ENCODE data around the gene THYN1. TPM values are rescaled to one million over a fixed set of nuclear protein-coding genes. Genes with fewer than 3 reads are reported as not detected.

THYN1 gene
- polyA plus RNA-seq, 1 donor: 58.8 TPM

GRCh38 chr11:134226806-134227325 is 26.3 kb downstream of the THYN1 start:
- Histone ChIP-seq H3K27ac (ENCODE audit: low read length) (no peak overlapping the region), H3K27me3 (ENCODE audit: control insufficient read depth, insufficient read depth, low read length) (no peaks in the 10 kb centered on the region), H3K9me3 (ENCODE audit: control insufficient read depth, low read depth, low read length) (no peaks in the 10 kb centered on the region), H3K4me3 (ENCODE audit: low read length) (no peak overlapping the region), H3K36me3 (ENCODE audit: control insufficient read depth, insufficient read depth, low read length) (peaks cover 12% of the 10 kb centered on the region), H3K4me1 (ENCODE audit: control insufficient read depth, insufficient read depth, low read length) (no peaks in the 10 kb centered on the region)
- 87% methylated on average over 2 of the region's 5 CpGs for WGBS (ENCODE audit: insufficient coverage, low lambda C conversion rate)
- DNase-seq: no peak

GRCh38 chr11:134224710-134225664 is 28.2 kb downstream of the THYN1 start:
- H3K4me1 ChIP-seq (ENCODE audit: control insufficient read depth, insufficient read depth, low read length): no peaks in the 10 kb centered on the region
- peak overlapping the region; percentile 83 for H3K4me3 ChIP-seq (ENCODE audit: low read length)
- H3K36me3 ChIP-seq (ENCODE audit: control insufficient read depth, insufficient read depth, low read length): peaks cover 6% of the 10 kb centered on the region
- whole genome bisulfite sequencing (ENCODE audit: insufficient coverage, low lambda C conversion rate): no CpG with 5 or more reads among the region's 93 CpGs
- no peaks in the 10 kb centered on the region for H3K27me3 ChIP-seq (ENCODE audit: control insufficient read depth, insufficient read depth, low read length)
- peak; percentile 20 to 43 for DNase-seq
- no peaks in the 10 kb centered on the region for H3K9me3 ChIP-seq (ENCODE audit: control insufficient read depth, low read depth, low read length)
- H3K27ac ChIP-seq (ENCODE audit: low read length): peak overlapping the region; percentile 20

DNA sequence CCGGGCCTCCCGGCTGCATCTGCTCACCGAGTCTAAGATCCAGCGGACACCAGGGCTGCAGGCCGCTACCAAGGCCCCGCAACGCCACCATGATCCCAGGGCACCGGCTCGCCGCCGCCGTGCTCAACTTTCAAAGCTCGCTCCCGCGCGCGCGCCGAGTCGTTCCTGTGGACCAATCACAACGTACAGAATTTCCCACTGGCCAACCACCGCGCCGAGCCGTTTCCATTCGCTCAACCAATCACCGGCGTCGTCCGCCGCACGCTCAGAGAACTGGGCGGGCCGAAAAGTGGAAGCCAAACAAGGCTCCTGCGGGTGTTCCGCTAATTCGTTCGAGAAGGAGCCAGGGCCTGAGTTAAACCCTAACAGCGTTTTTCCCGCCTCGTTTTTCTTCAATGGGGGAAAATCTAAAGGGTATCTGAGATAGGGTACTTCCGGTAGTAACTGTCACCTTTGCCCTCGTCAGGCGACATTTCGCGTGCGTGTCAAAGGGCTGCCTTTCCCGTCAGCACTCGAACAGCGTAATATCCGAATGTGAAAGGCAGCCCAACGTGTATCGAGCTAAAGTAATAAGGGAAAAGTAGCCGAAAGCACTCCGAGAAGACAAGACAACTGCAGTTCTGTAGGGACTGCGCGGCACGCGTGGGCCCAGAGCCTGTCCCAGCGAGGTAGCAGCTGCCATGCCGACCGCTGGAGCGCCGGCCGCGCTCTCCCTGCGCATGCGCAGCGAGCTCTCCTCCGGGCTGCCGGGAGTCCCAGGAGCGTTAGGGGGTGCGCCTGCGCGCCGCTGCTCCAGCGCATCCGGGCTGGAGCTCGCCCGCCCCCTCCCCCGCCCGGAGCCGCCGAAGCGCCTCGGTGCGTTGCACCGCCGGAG is 29.1 kb downstream of the THYN1 start, which contains the start of the genes NCAPD3 and VPS26B:
Gene NCAPD3, minus strand, starts transcription at position 132 of the 874 bp plus-strand sequence. Its CDS starts 41 bp downstream, at position 91.
Gene VPS26B, plus strand, starts transcription at position 836 of the 874 bp plus-strand sequence. CDS start 452 bp downstream, outside the sequence.
- Histone ChIP-seq H3K4me3 (ENCODE audit: low read length) (peak within 1 kb of the TSS; percentile 83), H3K4me1 (ENCODE audit: control insufficient read depth, insufficient read depth, low read length) (no peaks in the 10 kb centered on the region), H3K36me3 (ENCODE audit: control insufficient read depth, insufficient read depth, low read length) (peaks cover 9% of the 10 kb centered on the region), H3K9me3 (ENCODE audit: control insufficient read depth, low read depth, low read length) (no peaks in the 10 kb centered on the region), H3K27ac (ENCODE audit: low read length) (peak within 1 kb of the TSS; percentile 89), H3K27me3 (ENCODE audit: control insufficient read depth, insufficient read depth, low read length) (no peaks in the 10 kb centered on the region)
- WGBS (ENCODE audit: insufficient coverage, low lambda C conversion rate): no CpG with 5 or more reads among the region's 89 CpGs
- peak; percentile 97 for DNase-seq

DNA sequence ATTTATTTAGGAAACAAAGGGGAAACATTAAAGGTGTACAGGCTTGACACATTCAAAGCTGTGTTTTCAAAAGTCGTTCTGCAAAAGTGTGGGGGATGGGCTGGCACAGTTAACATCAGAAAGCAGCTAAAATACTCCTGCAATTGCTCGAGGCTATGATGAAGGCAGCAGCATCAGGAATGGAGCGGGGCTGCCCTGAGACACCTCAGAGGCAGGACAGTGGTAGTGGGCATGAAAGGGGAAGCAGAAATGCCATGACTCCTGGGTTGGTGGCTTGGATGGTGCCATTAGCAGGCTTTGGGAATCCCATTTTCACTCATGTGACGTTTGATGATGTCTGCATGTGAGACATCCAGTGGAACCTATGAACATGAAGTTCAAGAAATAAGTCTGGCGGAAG is 30.0 kb downstream of the THYN1 start:
- Histone ChIP-seq H3K4me1 (ENCODE audit: control insufficient read depth, insufficient read depth, low read length) (no peaks in the 10 kb centered on the region), H3K27ac (ENCODE audit: low read length) (no peak overlapping the region), H3K36me3 (ENCODE audit: control insufficient read depth, insufficient read depth, low read length) (peaks cover 16% of the 10 kb centered on the region), H3K4me3 (ENCODE audit: low read length) (peak overlapping the region; percentile 61), H3K9me3 (ENCODE audit: control insufficient read depth, low read depth, low read length) (no peaks in the 10 kb centered on the region), H3K27me3 (ENCODE audit: control insufficient read depth, insufficient read depth, low read length) (no peaks in the 10 kb centered on the region)
- 0% methylated on average over 1 of the region's 5 CpGs for WGBS (ENCODE audit: insufficient coverage, low lambda C conversion rate)
- DNase-seq: peak in 1 of 2 donors; percentile 11

DNA sequence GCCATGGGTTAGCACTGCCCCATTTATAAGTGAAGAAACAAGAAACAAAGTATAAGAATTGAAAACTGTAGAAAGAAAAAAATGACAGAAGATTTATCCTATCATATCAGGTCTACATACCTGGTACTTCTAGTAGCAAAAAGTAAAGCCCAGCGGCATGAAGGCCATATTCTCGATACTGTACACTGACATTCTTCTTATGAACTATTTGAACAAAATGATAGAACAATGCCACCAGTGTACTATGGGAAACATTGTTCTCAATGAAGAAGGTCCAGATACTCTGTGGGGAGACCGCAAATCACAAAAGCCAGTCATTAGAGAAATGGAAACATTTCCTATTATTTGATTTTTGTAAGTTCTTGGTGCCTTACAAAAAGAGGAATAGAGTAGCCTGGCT is 36.3 kb downstream of the THYN1 start:
- no peak overlapping the region for H3K4me3 ChIP-seq (ENCODE audit: low read length)
- H3K27ac ChIP-seq (ENCODE audit: low read length): no peak overlapping the region
- no peak for DNase-seq
- no peaks in the 10 kb centered on the region for H3K4me1 ChIP-seq (ENCODE audit: control insufficient read depth, insufficient read depth, low read length)
- H3K36me3 ChIP-seq (ENCODE audit: control insufficient read depth, insufficient read depth, low read length): peaks cover 21% of the 10 kb centered on the region
- H3K27me3 ChIP-seq (ENCODE audit: control insufficient read depth, insufficient read depth, low read length): no peaks in the 10 kb centered on the region
- WGBS (ENCODE audit: insufficient coverage, low lambda C conversion rate): no CpG with 5 or more reads among the region's 3 CpGs
- H3K9me3 ChIP-seq (ENCODE audit: control insufficient read depth, low read depth, low read length): no peaks in the 10 kb centered on the region

DNA sequence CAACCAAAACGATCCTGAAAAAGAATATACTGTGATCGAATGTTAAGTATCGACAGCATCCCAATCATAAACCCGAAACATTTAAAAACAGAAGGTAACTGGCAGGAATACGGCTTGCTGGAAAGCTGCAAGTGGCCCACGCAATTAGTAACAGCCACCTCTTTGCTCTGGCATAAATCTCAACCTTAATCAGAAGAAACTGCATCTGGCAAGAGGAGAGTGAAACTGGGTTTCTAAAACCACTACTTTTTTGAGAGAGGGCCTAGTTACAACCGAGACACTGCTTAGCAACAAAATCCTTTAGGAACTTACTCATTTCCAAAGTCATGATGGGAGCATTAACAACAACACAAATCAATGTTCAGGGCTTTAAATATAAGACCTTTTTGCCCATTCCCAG is 37.3 kb downstream of the THYN1 start:
- WGBS (ENCODE audit: insufficient coverage, low lambda C conversion rate): 100% methylated on average over 1 of the region's 7 CpGs
- Histone ChIP-seq H3K27me3 (ENCODE audit: control insufficient read depth, insufficient read depth, low read length) (no peaks in the 10 kb centered on the region), H3K4me1 (ENCODE audit: control insufficient read depth, insufficient read depth, low read length) (no peaks in the 10 kb centered on the region), H3K36me3 (ENCODE audit: control insufficient read depth, insufficient read depth, low read length) (peaks cover 21% of the 10 kb centered on the region), H3K4me3 (ENCODE audit: low read length) (no peak overlapping the region), H3K27ac (ENCODE audit: low read length) (no peak overlapping the region), H3K9me3 (ENCODE audit: control insufficient read depth, low read depth, low read length) (no peaks in the 10 kb centered on the region)
- DNase-seq: no peak

DNA sequence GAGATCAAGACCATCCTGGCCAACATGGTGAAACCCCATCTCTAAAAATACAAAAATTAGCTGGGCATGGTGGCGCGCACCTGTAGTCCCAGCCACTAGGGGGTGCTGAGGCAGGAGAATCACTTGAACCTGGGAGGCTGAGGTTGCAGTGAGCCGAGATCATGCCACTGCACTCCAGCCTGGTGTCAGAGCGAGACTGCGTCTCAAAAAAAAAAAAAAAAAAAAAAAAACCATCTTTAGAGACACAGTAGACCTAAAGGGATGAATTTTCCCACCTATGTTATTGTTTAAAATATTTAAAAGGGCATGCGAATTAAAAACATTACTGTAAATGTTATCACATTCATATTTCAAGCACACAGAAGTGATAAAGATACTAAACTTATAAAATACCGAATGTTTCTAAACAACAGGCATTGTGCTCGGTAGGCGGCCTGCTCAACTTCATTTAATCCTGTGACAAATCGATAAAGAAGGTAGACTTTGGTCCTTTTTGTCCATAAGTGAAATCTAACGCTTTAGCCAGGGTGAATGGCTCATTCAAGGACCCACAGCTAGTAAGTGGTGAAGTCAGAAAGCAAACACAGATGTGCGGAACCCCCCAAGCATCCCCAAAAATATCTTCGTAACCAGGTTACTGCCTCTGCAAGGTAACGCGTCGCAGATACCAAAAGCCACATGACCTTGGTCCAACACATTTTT is 45.5 kb downstream of the THYN1 start:
- DNase-seq: no peak
- Histone ChIP-seq H3K4me3 (ENCODE audit: low read length) (no peak overlapping the region), H3K9me3 (ENCODE audit: control insufficient read depth, low read depth, low read length) (no peaks in the 10 kb centered on the region), H3K36me3 (ENCODE audit: control insufficient read depth, insufficient read depth, low read length) (peaks cover 47% of the 10 kb centered on the region), H3K27me3 (ENCODE audit: control insufficient read depth, insufficient read depth, low read length) (no peaks in the 10 kb centered on the region), H3K27ac (ENCODE audit: low read length) (no peak overlapping the region), H3K4me1 (ENCODE audit: control insufficient read depth, insufficient read depth, low read length) (no peaks in the 10 kb centered on the region)
- 100% methylated on average over 1 of the region's 16 CpGs for WGBS (ENCODE audit: insufficient coverage, low lambda C conversion rate)

- Histone ChIP-seq H3K4me1 (ENCODE audit: control insufficient read depth, insufficient read depth, low read length) (no peaks in the 10 kb centered on the region), H3K27me3 (ENCODE audit: control insufficient read depth, insufficient read depth, low read length) (no peaks in the 10 kb centered on the region), H3K36me3 (ENCODE audit: control insufficient read depth, insufficient read depth, low read length) (peaks cover 59% of the 10 kb centered on the region), H3K4me3 (ENCODE audit: low read length) (no peak overlapping the region), H3K9me3 (ENCODE audit: control insufficient read depth, low read depth, low read length) (no peaks in the 10 kb centered on the region), H3K27ac (ENCODE audit: low read length) (no peak overlapping the region)
- DNase-seq: no peak
- no CpG with 5 or more reads among the region's 5 CpGs for WGBS (ENCODE audit: insufficient coverage, low lambda C conversion rate)
Measured at GRCh38 chr11:134206185-134206584, 47.0 kb downstream of the THYN1 start.

- H3K4me3 ChIP-seq (ENCODE audit: low read length): no peak overlapping the region
- no peaks in the 10 kb centered on the region for H3K9me3 ChIP-seq (ENCODE audit: control insufficient read depth, low read depth, low read length)
- DNase-seq: no peak
- H3K27me3 ChIP-seq (ENCODE audit: control insufficient read depth, insufficient read depth, low read length): no peaks in the 10 kb centered on the region
- WGBS (ENCODE audit: insufficient coverage, low lambda C conversion rate): 89% methylated on average over 1 of the region's 9 CpGs
- no peak overlapping the region for H3K27ac ChIP-seq (ENCODE audit: low read length)
- peaks cover 61% of the 10 kb centered on the region for H3K36me3 ChIP-seq (ENCODE audit: control insufficient read depth, insufficient read depth, low read length)
- no peaks in the 10 kb centered on the region for H3K4me1 ChIP-seq (ENCODE audit: control insufficient read depth, insufficient read depth, low read length)
Measured at GRCh38 chr11:134205729-134206128, 47.4 kb downstream of the THYN1 start.
